MM.1S (cell line): ENCODE results near the gene PSIP1.

Experiments
- EZH2 ChIP-seq: fragments of 300-600 bp; sonication (generic); optimal IDR thresholded peaks from 2 replicates; pipeline ENCODE3; 2017; ENCODE audit warnings: low read depth, mild to moderate bottlenecking, antibody characterized with exemption, low read length, mixed read lengths
- EZH2phosphoT487 ChIP-seq: fragments of 300-600 bp; sonication (generic); IDR thresholded peaks from 2 replicates; pipeline ENCODE4 v1.6.1; 2018; ENCODE audit warnings: antibody characterized with exemption, low read length
- TF ChIP-seq, protein P1 (sequence below): fragments of 300-600 bp; sonication (generic); IDR thresholded peaks from 2 replicates; pipeline ENCODE4 v1.5.1; 2016; ENCODE audit warnings: antibody characterized with exemption, low read length, mixed read lengths

DNA sequence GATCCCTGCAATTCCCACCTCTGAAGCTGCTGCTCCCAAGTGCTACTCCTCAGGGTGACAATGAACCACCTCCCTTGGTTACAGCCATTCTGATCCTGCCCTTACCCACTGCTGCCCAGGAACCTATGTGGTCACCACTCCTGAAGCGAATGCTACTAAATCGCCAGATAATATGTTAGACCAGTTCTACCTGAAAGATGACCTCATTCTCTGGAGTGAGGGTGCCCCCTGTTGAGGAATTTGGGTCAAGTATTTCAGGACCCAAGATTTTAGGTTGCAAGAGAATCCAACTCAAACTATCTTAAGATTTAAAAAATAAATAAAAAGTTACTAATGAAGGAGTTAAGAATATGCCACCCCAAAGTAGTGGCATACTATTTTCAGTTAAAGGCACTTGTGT, 93.9 kb downstream of the PSIP1 start:
- TF ChIP-seq, protein P1, sequence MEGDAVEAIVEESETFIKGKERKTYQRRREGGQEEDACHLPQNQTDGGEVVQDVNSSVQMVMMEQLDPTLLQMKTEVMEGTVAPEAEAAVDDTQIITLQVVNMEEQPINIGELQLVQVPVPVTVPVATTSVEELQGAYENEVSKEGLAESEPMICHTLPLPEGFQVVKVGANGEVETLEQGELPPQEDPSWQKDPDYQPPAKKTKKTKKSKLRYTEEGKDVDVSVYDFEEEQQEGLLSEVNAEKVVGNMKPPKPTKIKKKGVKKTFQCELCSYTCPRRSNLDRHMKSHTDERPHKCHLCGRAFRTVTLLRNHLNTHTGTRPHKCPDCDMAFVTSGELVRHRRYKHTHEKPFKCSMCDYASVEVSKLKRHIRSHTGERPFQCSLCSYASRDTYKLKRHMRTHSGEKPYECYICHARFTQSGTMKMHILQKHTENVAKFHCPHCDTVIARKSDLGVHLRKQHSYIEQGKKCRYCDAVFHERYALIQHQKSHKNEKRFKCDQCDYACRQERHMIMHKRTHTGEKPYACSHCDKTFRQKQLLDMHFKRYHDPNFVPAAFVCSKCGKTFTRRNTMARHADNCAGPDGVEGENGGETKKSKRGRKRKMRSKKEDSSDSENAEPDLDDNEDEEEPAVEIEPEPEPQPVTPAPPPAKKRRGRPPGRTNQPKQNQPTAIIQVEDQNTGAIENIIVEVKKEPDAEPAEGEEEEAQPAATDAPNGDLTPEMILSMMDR = peak; percentile 17
- TF ChIP-seq EZH2phosphoT487 (no peak), EZH2 (no peak)
